HG03135 (cell line): ENCODE results near the gene ZNF500.

ENCODE experiments used
- ATAC-seq: cut with Tn5 transposase; IDR thresholded peaks from one replicate; pipeline ENCODE4 v1.9.1; 2021; ENCODE audit warnings: mild to moderate bottlenecking, moderate library complexity; ENCODE audit not compliant: unreplicated experiment

ZNF500 gene

GRCh38 chr16:4713663-4714501 is 53.1 kb downstream of the ZNF500 start:
- ATAC-seq: no peak

DNA sequence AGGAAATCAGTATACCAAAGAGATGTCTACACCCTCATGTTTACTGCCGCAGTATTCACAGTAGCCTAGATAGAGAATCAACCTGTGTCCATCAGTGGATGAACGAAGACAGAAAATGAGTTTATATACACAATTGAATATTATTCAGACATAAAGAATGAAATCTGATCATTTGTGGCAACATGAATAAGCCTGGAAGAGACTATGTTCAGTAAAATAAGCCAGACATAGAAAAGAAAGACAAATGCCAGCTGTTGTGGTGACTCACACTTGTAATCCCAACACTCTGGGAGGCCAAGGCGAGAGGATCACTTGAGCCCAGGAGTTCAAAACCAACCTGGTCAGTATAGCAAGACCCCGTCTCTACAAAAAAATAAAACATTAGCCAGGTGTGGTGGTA is 57.5 kb downstream of the ZNF500 start:
- no peak for ATAC-seq

GRCh38 chr16:4706871-4707270 is 60.1 kb downstream of the ZNF500 start:
- ATAC-seq: no peak

- no peak for ATAC-seq
These were observed 62.0 kb downstream of the ZNF500 start for GRCh38 chr16:4704913-4705312.

GRCh38 chr16:4704491-4704890 is 62.5 kb downstream of the ZNF500 start:
- ATAC-seq: no peak

DNA sequence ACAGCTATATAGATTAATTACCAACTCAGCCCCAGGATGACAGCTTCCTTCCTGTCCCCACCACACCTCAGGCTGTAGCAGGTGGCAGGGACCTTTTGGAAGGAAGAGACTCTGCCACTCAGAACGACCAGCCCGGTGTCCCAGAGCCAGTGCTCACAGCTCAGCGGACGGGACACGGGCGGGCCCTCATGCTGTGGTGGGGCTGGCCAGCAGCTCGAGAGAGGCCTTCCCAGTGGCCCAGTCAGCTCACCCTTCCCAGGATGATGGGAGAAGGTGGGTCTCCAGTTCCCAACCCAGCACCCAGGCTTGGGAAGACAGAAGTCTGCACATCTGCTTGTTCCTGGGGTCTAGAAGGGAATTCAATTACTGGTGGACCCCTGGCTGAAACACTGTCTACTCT is 63.1 kb downstream of the ZNF500 start:
- ATAC-seq: no peak

DNA sequence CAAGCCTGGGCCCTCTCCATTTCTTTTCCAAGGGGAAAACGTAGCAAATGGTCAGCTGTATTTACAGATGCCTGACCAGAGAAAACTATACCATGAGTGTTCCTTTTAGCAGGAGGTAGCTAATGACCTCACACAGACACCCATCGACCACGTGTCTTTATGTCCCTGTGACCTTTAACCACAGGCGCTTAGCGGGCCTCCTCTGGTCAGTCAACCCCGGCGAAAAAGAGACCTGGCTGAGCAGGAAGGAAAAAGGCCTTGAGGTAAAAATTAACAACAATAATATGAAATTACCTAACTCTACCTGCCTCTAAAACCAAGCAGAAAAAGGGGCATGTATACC is 64.5 kb downstream of the ZNF500 start:
- ATAC-seq: no peak

DNA sequence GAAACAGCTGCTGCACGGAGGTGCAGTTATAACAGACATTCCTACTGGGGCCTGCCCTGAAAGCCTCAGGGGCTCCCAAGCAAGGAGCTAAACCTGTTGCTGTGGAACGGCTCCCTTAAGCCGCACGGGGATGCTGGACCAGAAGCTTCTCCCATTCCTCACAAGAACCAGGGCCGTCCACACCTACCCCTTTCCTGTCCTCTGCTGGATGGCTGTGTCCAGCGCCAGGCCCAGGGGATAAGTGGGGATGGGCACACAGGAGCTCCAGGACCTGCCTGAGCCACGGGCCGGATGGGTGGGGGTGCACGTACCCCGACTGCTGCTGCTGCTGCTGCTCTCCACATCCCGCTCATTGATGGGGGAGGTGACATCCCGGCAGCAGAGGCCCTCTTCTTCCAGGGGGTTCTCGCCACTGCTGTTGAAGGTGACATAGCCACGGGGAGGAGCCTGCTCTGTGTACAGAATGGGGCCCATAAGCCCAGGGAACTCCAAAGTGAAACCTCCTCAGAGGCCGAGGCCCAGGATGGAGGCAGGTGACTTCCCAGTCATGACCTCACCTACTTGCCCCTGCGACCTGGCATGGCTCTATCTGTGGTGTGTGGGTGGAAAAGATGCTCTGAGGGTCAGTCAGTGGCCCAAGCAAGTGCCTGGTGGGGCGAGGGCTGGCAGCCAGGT is 65.0 kb downstream of the ZNF500 start:
- ATAC-seq: no peak

GRCh38 chr16:4700997-4701743 is 65.8 kb downstream of the ZNF500 start:
- no peak for ATAC-seq

DNA sequence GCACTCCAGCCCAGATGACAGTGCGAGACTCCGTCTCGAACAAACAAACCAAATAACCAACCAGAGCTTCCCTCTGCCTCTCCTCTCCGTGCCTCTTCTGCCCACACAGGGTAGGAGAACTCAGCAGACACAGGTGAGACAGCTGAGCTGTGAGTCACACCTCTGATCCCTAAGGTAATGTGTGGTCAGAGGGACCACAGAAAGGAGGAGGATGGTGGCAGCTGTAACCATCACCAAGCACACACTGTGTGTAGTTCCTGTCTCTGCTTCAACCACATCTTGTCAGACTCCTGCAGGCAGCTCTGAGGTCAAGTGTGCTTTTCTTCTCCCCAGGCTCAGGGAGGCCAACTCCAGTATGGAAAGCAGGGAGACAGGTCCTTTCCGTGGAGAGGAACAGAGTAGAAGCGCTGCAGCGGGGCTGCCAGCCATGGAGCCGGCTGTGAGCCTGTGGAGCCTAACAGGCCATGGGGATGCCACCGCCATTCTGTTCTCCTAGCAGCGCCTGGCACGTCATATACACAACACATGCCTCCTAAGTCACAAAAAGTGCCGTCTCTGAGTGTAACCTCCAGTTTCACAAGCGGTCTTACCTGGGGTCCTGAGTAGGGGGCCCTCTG is 66.5 kb downstream of the ZNF500 start:
- ATAC-seq: no peak

GRCh38 chr16:4699046-4699556 is 67.9 kb downstream of the ZNF500 start:
- ATAC-seq: no peak

- no peak for ATAC-seq
These were observed 68.5 kb downstream of the ZNF500 start for GRCh38 chr16:4698321-4699045.
